Tibial nerve (tissue), 4 donors: ENCODE data around the gene SGTB. TPM values are rescaled to one million over a fixed set of nuclear protein-coding genes. Genes with fewer than 3 reads are reported as not detected.
"Not testable (repeated sequence)": the region's sequence is repeated elsewhere in the genome, so short reads cannot be mapped to it uniquely, and the experiment has no call there.

Source experiments
- DNase-seq, 2 donors: peaks; one replicate each; pipeline ENCODE4 v3.0.0-alpha.2; 2019; ENCODE audit warnings: low spot score in 2 of 2
- H3K27ac ChIP-seq, 4 donors: fragments of 200-600 bp; sonication (generic) in 3 of 4; one replicate each; pipeline ENCODE4 v1.5.1; 2017 to 2019; ENCODE audit warnings: mild to moderate bottlenecking in 1 of 4
- H3K27me3 ChIP-seq, 2 donors: fragments of 200-600 bp; sonication (generic) in 1 of 2; one replicate each; pipeline versions ENCODE4 v1.5.1 to v1.6.0; 2017 to 2019
- H3K36me3 ChIP-seq, 3 donors: fragments of 200-600 bp; sonication (generic); one replicate each; pipeline ENCODE4 v1.5.1; 2018 to 2019
- H3K4me1 ChIP-seq, 4 donors: fragments of 200-600 bp; sonication (generic) in 3 of 4; one replicate each; pipeline ENCODE4 v1.5.1; 2017 to 2019
- H3K4me3 ChIP-seq, 4 donors: fragments of 200-600 bp; sonication (generic) in 3 of 4; one replicate each; pipeline ENCODE4 v1.5.1; 2017 to 2019; ENCODE audit warnings: mild to moderate bottlenecking in 1 of 4, moderate library complexity in 1 of 4
- H3K9me3 ChIP-seq, 4 donors: fragments of 200-600 bp; sonication (generic) in 3 of 4; one replicate each; pipeline ENCODE4 v1.5.1; 2017 to 2019
- CTCF ChIP-seq, 5 experiments: fragments of 200-600 bp in 3 of 5; fragments of 450-650 bp in 2 of 5; sonication (generic) in 3 of 5; IDR thresholded peaks; one replicate each; pipeline ENCODE4 v1.5.1; 2016 to 2019; ENCODE audit warnings: antibody characterized with exemption in 5 of 5, mild to moderate bottlenecking in 3 of 5, moderate library complexity in 2 of 5
- EP300 ChIP-seq, 2 donors: sonication (generic); formaldehyde crosslinking; IDR thresholded peaks; one replicate each; pipeline ENCODE4 v1.6.1; 2017; ENCODE audit warnings: antibody characterized with exemption in 2 of 2, mild to moderate bottlenecking in 1 of 2
- POLR2A ChIP-seq, 2 donors: fragments of 450-650 bp; IDR thresholded peaks; one replicate each; pipeline ENCODE4 v1.6.1; 2017; ENCODE audit warnings: antibody characterized with exemption in 2 of 2, mild to moderate bottlenecking in 2 of 2, moderate library complexity in 2 of 2
- WGBS, 2 donors: methylation state at CpG; one replicate each; pipeline ENCODE4 v1.1.5; 2018; 5-methylcytosine and 5-hydroxymethylcytosine counted together
- total RNA-seq, 4 donors: library from RNA; depleted of rRNA; stranded (reverse); fragments of >200 nt; gene quantifications; one replicate each; pipeline ENCODE4 v1.1.0, GENCODE V29; 2016

The SGTB gene
- total RNA-seq, 4 donors from 2014 or later, result 10.8 to 13.0 (median 11.2) TPM

- Histone ChIP-seq H3K27me3 (no peaks in the 10 kb centered on the region), H3K4me1 (peaks cover 0 to 3% (median 0%) of the 10 kb centered on the region in 4 donors), H3K36me3 (peaks cover 0 to 55% (median 0%) of the 10 kb centered on the region in 3 donors), H3K27ac (no peak overlapping the region), H3K9me3 (no peaks in the 10 kb centered on the region), H3K4me3 (no peak overlapping the region)
- DNase-seq, result no peak
- no peak for TF ChIP-seq CTCF (IDR thresholded peaks at IDR 0.05)
- no peak for TF ChIP-seq POLR2A (IDR thresholded peaks at IDR 0.05)
- no peak for TF ChIP-seq EP300 (IDR thresholded peaks at IDR 0.05)
These were observed 25.0 kb downstream of the SGTB start for GRCh38 chr5:65696892-65697291.

DNA sequence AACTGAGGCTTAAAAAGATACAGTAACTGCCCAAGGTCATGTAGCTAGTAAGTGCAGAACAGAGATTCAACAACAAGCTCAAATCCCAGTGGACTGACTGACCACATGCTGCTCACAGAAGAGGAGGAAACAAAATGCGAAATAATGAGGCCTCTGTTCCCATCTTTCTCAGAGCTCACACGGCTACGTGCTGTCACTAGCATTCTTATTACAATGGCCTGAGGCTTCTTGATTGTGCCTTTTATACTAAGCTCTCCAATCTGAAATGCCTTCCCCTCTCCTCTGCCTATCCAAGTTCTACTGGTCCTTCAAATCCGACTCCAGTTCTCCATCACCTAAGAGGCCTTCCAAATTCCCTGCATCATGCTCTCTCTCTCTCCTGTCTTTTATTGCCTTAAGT, 26.0 kb downstream of the SGTB start:
- H3K9me3 ChIP-seq, result no peaks in the 10 kb centered on the region
- H3K4me1 ChIP-seq, result peaks cover 0 to 3% (median 0%) of the 10 kb centered on the region in 4 donors
- no peaks in the 10 kb centered on the region for H3K27me3 ChIP-seq
- peaks cover 0 to 59% (median 0%) of the 10 kb centered on the region in 3 donors for H3K36me3 ChIP-seq
- TF ChIP-seq EP300 (IDR thresholded peaks at IDR 0.05) (no peak), CTCF (IDR thresholded peaks at IDR 0.05) (no peak)
- no peak overlapping the region for H3K4me3 ChIP-seq
- no peak overlapping the region for H3K27ac ChIP-seq
- 42 to 73% methylated on average over 4 of the region's 4 CpGs for WGBS, 2 donors
- DNase-seq, result no peak

GRCh38 chr5:65695162-65695755, 26.6 kb downstream of the SGTB start:
- no peak for DNase-seq
- peaks cover 0 to 56% (median 0%) of the 10 kb centered on the region in 3 donors for H3K36me3 ChIP-seq
- no peak overlapping the region for H3K27ac ChIP-seq
- no peak overlapping the region for H3K4me3 ChIP-seq
- TF ChIP-seq POLR2A (IDR thresholded peaks at IDR 0.05) (no peak), CTCF (IDR thresholded peaks at IDR 0.05) (no peak), EP300 (IDR thresholded peaks at IDR 0.05) (no peak)
- 86 to 87% methylated on average over 4 of the region's 4 CpGs for whole genome bisulfite sequencing, 2 donors
- H3K27me3 ChIP-seq, result no peaks in the 10 kb centered on the region
- peaks cover 0 to 3% (median 0%) of the 10 kb centered on the region in 4 donors for H3K4me1 ChIP-seq
- H3K9me3 ChIP-seq, result no peaks in the 10 kb centered on the region

- DNase-seq, result no peak
- Histone ChIP-seq H3K9me3 (no peaks in the 10 kb centered on the region), H3K36me3 (peaks cover 0 to 45% (median 0%) of the 10 kb centered on the region in 3 donors), H3K27me3 (no peaks in the 10 kb centered on the region), H3K4me1 (peaks cover 0 to 3% (median 0%) of the 10 kb centered on the region in 4 donors), H3K4me3 (no peak overlapping the region), H3K27ac (no peak overlapping the region)
- 93 to 94% methylated on average over 2 of the region's 2 CpGs for WGBS, 2 donors
- TF ChIP-seq POLR2A (IDR thresholded peaks at IDR 0.05) (no peak), CTCF (IDR thresholded peaks at IDR 0.05) (no peak), EP300 (IDR thresholded peaks at IDR 0.05) (no peak)
These were observed 28.8 kb downstream of the SGTB start for GRCh38 chr5:65693121-65693520.

GRCh38 chr5:65682148-65682547, 39.8 kb downstream of the SGTB start:
- H3K4me1 ChIP-seq, result no peaks in the 10 kb centered on the region
- H3K27ac ChIP-seq, result no peak overlapping the region
- H3K36me3 ChIP-seq, result peaks cover 0 to 77% (median 7%) of the 10 kb centered on the region in 3 donors
- no peak overlapping the region for H3K4me3 ChIP-seq
- no peak for TF ChIP-seq EP300 (IDR thresholded peaks at IDR 0.05)
- TF ChIP-seq POLR2A (IDR thresholded peaks at IDR 0.05), result no peak
- no peak for TF ChIP-seq CTCF (IDR thresholded peaks at IDR 0.05)
- H3K9me3 ChIP-seq, result no peaks in the 10 kb centered on the region
- DNase-seq, result no peak
- WGBS, 2 donors, result 86 to 92% methylated on average over 3 of the region's 3 CpGs
- no peaks in the 10 kb centered on the region for H3K27me3 ChIP-seq

DNA sequence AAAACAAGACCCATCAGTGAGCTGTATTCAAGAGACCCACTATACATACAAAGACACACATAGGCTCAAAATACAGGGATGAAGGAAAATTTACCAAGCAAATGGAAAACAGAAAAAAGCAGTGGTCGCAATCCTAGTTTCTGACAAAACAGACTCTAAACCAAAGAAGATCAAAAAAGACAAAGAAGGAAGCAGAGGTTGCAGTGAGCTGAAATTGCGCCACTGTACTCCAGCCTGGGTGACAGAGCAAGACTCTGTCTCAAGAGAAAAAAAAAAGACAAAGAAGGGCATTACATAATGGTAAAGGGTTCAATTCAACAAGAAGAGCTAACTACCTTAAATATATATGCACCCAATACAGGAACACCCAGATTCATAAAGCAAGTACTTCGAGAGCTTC, 45.9 kb downstream of the SGTB start:
- not testable (repeated sequence) for DNase-seq, H3K4me1 ChIP-seq, H3K4me3 ChIP-seq, H3K27me3 ChIP-seq, H3K27ac ChIP-seq, H3K9me3 ChIP-seq
- H3K36me3 ChIP-seq, result peaks cover 0 to 60% (median 7%) of the 10 kb centered on the region in 3 donors
- WGBS, 2 donors, result 86 to 90% methylated on average over 3 of the region's 3 CpGs
